Gastroesophageal sphincter (tissue), 3 donors: Measurements from ENCODE around the gene SLC6A19.

ENCODE experiments used
- EP300 ChIP-seq: sonication (generic); formaldehyde crosslinking; IDR thresholded peaks from one replicate; pipeline ENCODE4 v1.6.1; 2017; ENCODE audit warnings: antibody characterized with exemption, mild to moderate bottlenecking
- POLR2A ChIP-seq, 2 donors: fragments of 450-650 bp; IDR thresholded peaks; one replicate each; pipeline ENCODE4 v1.6.1; 2017; ENCODE audit warnings: antibody characterized with exemption in 2 of 2, mild to moderate bottlenecking in 2 of 2, moderate library complexity in 1 of 2
- POLR2AphosphoS5 ChIP-seq: sonication (generic); formaldehyde crosslinking; IDR thresholded peaks from one replicate; pipeline ENCODE4 v1.6.1; 2017; ENCODE audit warnings: antibody characterized with exemption
- TF ChIP-seq, protein P1 (sequence below), 4 experiments: fragments of 200-600 bp in 2 of 4; fragments of 450-650 bp in 2 of 4; sonication (generic) in 1 of 4; IDR thresholded peaks; one replicate each; pipeline ENCODE4 v1.5.1; 2017 to 2019; ENCODE audit warnings: antibody characterized with exemption in 4 of 4, mild to moderate bottlenecking in 2 of 4, moderate library complexity in 2 of 4

DNA sequence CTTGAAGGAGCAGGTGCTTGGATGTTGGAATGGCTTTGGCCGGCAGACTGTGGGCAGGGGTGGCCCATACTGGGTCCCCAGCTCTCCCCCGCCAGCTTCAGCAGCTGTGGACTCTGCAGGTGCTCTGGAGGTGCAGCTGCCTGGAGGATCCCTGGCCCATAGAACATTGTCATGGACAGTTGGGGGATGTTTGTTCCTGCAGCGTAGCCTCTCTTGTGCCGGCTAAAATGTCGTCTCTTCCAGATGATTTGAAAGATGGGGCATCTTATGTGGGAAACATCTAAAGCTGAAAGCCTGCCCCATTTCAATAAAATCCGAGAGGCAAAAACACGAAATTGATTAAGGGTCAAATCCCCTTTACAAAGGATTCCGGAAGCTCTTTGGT, 13.5 kb upstream of the SLC6A19 start:
- TF ChIP-seq, protein P1, sequence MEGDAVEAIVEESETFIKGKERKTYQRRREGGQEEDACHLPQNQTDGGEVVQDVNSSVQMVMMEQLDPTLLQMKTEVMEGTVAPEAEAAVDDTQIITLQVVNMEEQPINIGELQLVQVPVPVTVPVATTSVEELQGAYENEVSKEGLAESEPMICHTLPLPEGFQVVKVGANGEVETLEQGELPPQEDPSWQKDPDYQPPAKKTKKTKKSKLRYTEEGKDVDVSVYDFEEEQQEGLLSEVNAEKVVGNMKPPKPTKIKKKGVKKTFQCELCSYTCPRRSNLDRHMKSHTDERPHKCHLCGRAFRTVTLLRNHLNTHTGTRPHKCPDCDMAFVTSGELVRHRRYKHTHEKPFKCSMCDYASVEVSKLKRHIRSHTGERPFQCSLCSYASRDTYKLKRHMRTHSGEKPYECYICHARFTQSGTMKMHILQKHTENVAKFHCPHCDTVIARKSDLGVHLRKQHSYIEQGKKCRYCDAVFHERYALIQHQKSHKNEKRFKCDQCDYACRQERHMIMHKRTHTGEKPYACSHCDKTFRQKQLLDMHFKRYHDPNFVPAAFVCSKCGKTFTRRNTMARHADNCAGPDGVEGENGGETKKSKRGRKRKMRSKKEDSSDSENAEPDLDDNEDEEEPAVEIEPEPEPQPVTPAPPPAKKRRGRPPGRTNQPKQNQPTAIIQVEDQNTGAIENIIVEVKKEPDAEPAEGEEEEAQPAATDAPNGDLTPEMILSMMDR (IDR thresholded peaks at IDR 0.05) = no peak
- no peak for TF ChIP-seq POLR2A (IDR thresholded peaks at IDR 0.05)
- no peak for TF ChIP-seq EP300
- TF ChIP-seq POLR2AphosphoS5 = no peak
